GM12878 (cell line): Measurements from ENCODE around the gene SPDYC. TPM values are rescaled to one million over a fixed set of nuclear protein-coding genes. Genes with fewer than 3 reads are reported as not detected.

Experiments used
- ATAC-seq: fragments of 200-7000 bp; cut with Tn5 transposase; 3 replicates; pipeline ENCODE4 v1.9.1; 2020; ENCODE audit warnings: mild to moderate bottlenecking, moderate library complexity
- BruUV-seq: library from RNA; stranded (reverse); fragments of 400-500 nt; replicated peaks from 2 replicates; lab custom pipeline; 2021; lab: Mats Ljungman, UMichigan
- CTCF ChIA-PET: fragments of 300-600 bp; sonication (Branson Sonifier 250); formaldehyde crosslinking; extraction: SDS; loops from one replicate; lab custom pipeline; 2021; ENCODE audit warnings: inconsistent platforms; lab: Yijun Ruan, JAX
- POLR2A ChIA-PET: fragments of 350-600 bp; formaldehyde crosslinking; extraction: SDS; loops from one replicate; lab custom pipeline; 2021; ENCODE audit warnings: inconsistent platforms; lab: Charles Lee
- RAD21 ChIA-PET: fragments of 300-600 bp; sonication (Branson Sonifier 250); formaldehyde crosslinking; loops from one replicate; lab custom pipeline; 2023; ENCODE audit warnings: antibody characterized with exemption; ENCODE audit not compliant: unreplicated experiment; lab: Charles Lee
- SMC1A ChIA-PET: fragments of 300-600 bp; sonication (Branson Sonifier 250); formaldehyde crosslinking; loops from one replicate; lab custom pipeline; 2023; ENCODE audit not compliant: unreplicated experiment, uncharacterized antibody; lab: Charles Lee
- DNase-seq: peaks from one replicate; pipeline ENCODE4 v3.0.0-alpha.2; 2011; ENCODE audit warnings: low read depth, low spot score
- FAIRE-seq: peaks from 3 replicates; lab custom pipeline; 2011; peaks lifted over from hg19 to GRCh38; lab: Jason Lieb, UNC
- H2AFZ ChIP-seq: 2 replicates; pipeline ENCODE4 v1.6.0; 2011; ENCODE audit warnings: low read depth, low read length, control low read depth; ENCODE audit not compliant: control insufficient read depth
- H3K27ac ChIP-seq: 2 replicates; pipeline ENCODE4 v1.5.1; 2011; ENCODE audit warnings: control low read depth; ENCODE audit not compliant: control insufficient read depth, insufficient read depth
- H3K27me3 ChIP-seq, 2 experiments: replicated peaks in 1 of 2; 2 replicates each; pipeline versions ENCODE4 v1.6.0 to v1.6.1; 2011; ENCODE audit warnings: low read length in 1 of 2; ENCODE audit not compliant: control insufficient read depth in 2 of 2, insufficient read depth in 2 of 2
- H3K36me3 ChIP-seq, 2 experiments: 2 replicates each; pipeline ENCODE4 v1.5.1; 2011; ENCODE audit warnings: low read length in 1 of 2; ENCODE audit not compliant: control insufficient read depth in 2 of 2, insufficient read depth in 2 of 2
- H3K4me1 ChIP-seq: 2 replicates; pipeline ENCODE4 v1.6.1; 2011; ENCODE audit warnings: mild to moderate bottlenecking, low read length, moderate library complexity, mixed read lengths; ENCODE audit not compliant: control insufficient read depth, insufficient read depth
- H3K4me2 ChIP-seq: 2 replicates; pipeline ENCODE4 v1.6.0; 2011; ENCODE audit warnings: control low read depth; ENCODE audit not compliant: control insufficient read depth, insufficient read depth
- H3K4me3 ChIP-seq: fragments of 200-600 bp; sonication (generic); 2 replicates; pipeline ENCODE4 v1.5.1; 2016
- H3K79me2 ChIP-seq: 2 replicates; pipeline ENCODE4 v1.6.0; 2011; ENCODE audit warnings: low read length; ENCODE audit not compliant: control insufficient read depth, insufficient read depth
- H3K9ac ChIP-seq: 2 replicates; pipeline ENCODE4 v1.8.0; 2011; ENCODE audit warnings: low read length, control low read depth, mixed read lengths; ENCODE audit not compliant: control insufficient read depth, insufficient read depth
- H3K9me3 ChIP-seq: replicated peaks from 3 replicates; pipeline ENCODE4 v1.5.1; 2011; ENCODE audit warnings: mild to moderate bottlenecking, low read length; ENCODE audit not compliant: control insufficient read depth, insufficient read depth
- H4K20me1 ChIP-seq: 2 replicates; pipeline ENCODE4 v1.6.0; 2011; ENCODE audit not compliant: control insufficient read depth, insufficient read depth
- EGR1 ChIP-seq, 2 experiments: IDR thresholded peaks; 1 replicate in 1 of 2; 2 replicates in 1 of 2; pipeline ENCODE4 v1.6.1; 2011 to 2012; ENCODE audit warnings: low read depth in 2 of 2, low read length in 2 of 2, borderline replicate concordance in 1 of 2, mild to moderate bottlenecking in 1 of 2, moderate library complexity in 1 of 2
- ETV6 ChIP-seq, 2 experiments: fragments of 450-650 bp in 1 of 2; IDR thresholded peaks in 1 of 2; conservative IDR thresholded peaks in 1 of 2; 2 replicates each; pipeline ENCODE4 v1.6.1; 2014; ENCODE audit warnings: antibody characterized with exemption in 1 of 2, borderline replicate concordance in 1 of 2, low read depth in 1 of 2, mild to moderate bottlenecking in 1 of 2, moderate library complexity in 1 of 2
- GATAD2B ChIP-seq: fragments of 450-650 bp; conservative IDR thresholded peaks from 2 replicates; pipeline ENCODE4 v1.6.1; 2017; ENCODE audit warnings: low read depth, mild to moderate bottlenecking, moderate library complexity
- KDM1A ChIP-seq: fragments of 200-600 bp; sonication (generic); IDR thresholded peaks from 2 replicates; pipeline ENCODE4 v1.6.1; 2016; ENCODE audit warnings: borderline replicate concordance
- MYB ChIP-seq: fragments of 150-350 bp; IDR thresholded peaks from 2 replicates; pipeline ENCODE4 v1.6.1; 2014; ENCODE audit warnings: mild to moderate bottlenecking, low read depth, low read length, borderline replicate concordance
- PAX5 ChIP-seq: IDR thresholded peaks from 2 replicates; pipeline ENCODE4 v1.6.1; 2011; ENCODE audit warnings: low read depth, low read length, borderline replicate concordance
- PAX8 ChIP-seq: fragments of 450-650 bp; IDR thresholded peaks from 2 replicates; pipeline ENCODE4 v1.6.1; 2017; ENCODE audit warnings: mild to moderate bottlenecking, moderate library complexity
- RCOR1 ChIP-seq: conservative IDR thresholded peaks from 2 replicates; pipeline ENCODE4 v1.6.1; 2012; ENCODE audit warnings: low read depth, low read length, improper control_type of control experiment
- SP1 ChIP-seq: IDR thresholded peaks from one replicate; pipeline ENCODE4 v1.6.1; 2011; ENCODE audit warnings: low read depth, low read length
- STAT3 ChIP-seq: IDR thresholded peaks from 2 replicates; pipeline ENCODE4 v1.6.1; 2011; ENCODE audit warnings: low read depth, low read length, improper control_type of control experiment
- TBL1XR1 ChIP-seq: IDR thresholded peaks from 2 replicates; pipeline ENCODE4 v1.6.1; 2012; ENCODE audit warnings: low read depth, low read length, improper control_type of control experiment
- ZNF207 ChIP-seq: fragments of 450-650 bp; IDR thresholded peaks from 2 replicates; pipeline ENCODE4 v1.6.1; 2014; ENCODE audit warnings: antibody characterized with exemption, mild to moderate bottlenecking, borderline replicate concordance
- ZNF24 ChIP-seq: fragments of 450-650 bp; IDR thresholded peaks from 2 replicates; pipeline ENCODE4 v1.6.1; 2017; ENCODE audit warnings: antibody characterized with exemption, mild to moderate bottlenecking
- ZNF384 ChIP-seq: IDR thresholded peaks from 2 replicates; pipeline ENCODE4 v1.6.1; 2012; ENCODE audit warnings: low read depth, mild to moderate bottlenecking, low read length, improper control_type of control experiment, borderline replicate concordance
- WGBS: methylation state at CpG from one replicate; pipeline ENCODE4 v1.1.6; 2016; ENCODE audit warnings: low lambda C conversion rate; ENCODE audit not compliant: insufficient replicate concordance, insufficient coverage; ENCODE audit errors: missing lambda C conversion rate; 5-methylcytosine and 5-hydroxymethylcytosine counted together
- in situ Hi-C: fragments of 300-500 bp; cut with MboI; formaldehyde crosslinking; loops from 9 replicates; pipeline ENCODE4 v1.14.3; 2018; ENCODE audit warnings: mixed read lengths
- intact Hi-C: fragments of 100-400 bp; cut with micrococcal nuclease; formaldehyde crosslinking; loops from one replicate; pipeline ENCODE4 v1.14.2; 2022; ENCODE audit not compliant: unreplicated experiment
- polyA plus RNA-seq, 11 experiments: library from polyadenylated mRNA; depleted of rRNA in 4 of 11; unstranded in 6 of 11; stranded (reverse) in 5 of 11; fragments of >200 nt; fragmentation: Nextera tagmentation in 4 of 11; fragmentation: Illumina TruSeq in 1 of 11; extraction: Ambion mirVana in 4 of 11; extraction: Trizol in 1 of 11; gene quantifications; 1 replicate in 1 of 11; 2 replicates in 10 of 11; pipeline versions ENCODE4 v1.2.1 to v1.2.3, GENCODE V29; 2011 to 2016; ENCODE audit warnings: inconsistent platforms in 2 of 11, missing spikeins in 2 of 11, low read depth in 1 of 11
- total RNA-seq, 4 experiments: library from RNA; depleted of rRNA in 3 of 4; stranded (reverse); fragments of >200 nt in 3 of 4; fragmentation: Illumina TruSeq in 1 of 4; extraction: Trizol in 1 of 4; gene quantifications; 2 replicates each; pipeline versions ENCODE4 v1.2.1 to v1.2.3, GENCODE V29; 2013 to 2021
- TF ChIP-seq, protein P1 (sequence below): IDR thresholded peaks from 2 replicates; pipeline ENCODE4 v1.6.1; 2012; ENCODE audit warnings: low read depth, low read length, improper control_type of control experiment
- TF ChIP-seq, protein P2 (sequence below): fragments of 450-650 bp; IDR thresholded peaks from 2 replicates; pipeline ENCODE4 v1.6.1; 2016; ENCODE audit warnings: mild to moderate bottlenecking
- TF ChIP-seq, protein P3 (sequence below): fragments of 450-650 bp; IDR thresholded peaks from 2 replicates; pipeline ENCODE4 v1.6.1; 2018; ENCODE audit warnings: mild to moderate bottlenecking, low read depth, moderate library complexity; ENCODE audit not compliant: partially characterized antibody

SPDYC gene
- total and polyA plus RNA-seq, 10 of the 15 experiments (the other 5 are each of a cell fraction or from before 2014, with no cell fraction given): not detected

DNA sequence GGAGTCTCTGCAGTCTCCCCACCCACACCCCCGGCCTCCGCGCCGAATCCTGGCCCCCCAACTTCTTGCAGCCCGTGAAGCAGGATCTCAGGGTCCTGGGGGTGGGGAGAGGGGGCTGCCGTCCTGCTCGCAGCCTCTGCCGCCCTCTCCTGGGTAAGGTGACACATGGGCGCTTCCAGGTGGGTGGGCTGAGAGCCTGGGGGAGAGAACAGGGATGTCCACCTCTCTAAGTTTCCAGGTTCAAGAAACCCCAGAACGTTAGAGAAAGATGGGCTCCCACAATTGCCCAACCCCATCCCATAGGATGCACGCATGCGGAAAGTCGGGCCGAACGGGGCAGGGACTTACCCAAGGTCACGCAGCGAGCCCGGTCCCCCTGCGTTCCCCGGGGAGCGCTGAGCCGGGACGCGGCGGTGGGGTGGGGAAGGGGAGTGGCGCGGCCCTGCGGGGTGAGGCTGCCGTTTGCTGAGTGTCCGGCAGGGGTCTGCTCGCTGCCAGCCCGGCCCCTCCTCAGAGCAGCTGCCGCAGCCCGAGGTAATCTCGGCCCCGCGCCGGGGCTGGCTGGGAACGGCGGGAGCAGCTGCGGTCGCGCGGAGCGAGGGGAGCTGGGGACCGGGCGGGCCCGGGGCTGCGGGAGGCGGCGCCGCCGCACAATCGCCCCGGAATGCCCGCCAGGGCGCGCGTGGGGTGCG, 11.0 kb downstream of the SPDYC start:
- no TSS peak for BruUV-seq
- RAD21 ChIA-PET: interaction anchor here (0.8 to 4.6 kb wide), 13 partner anchors 45 to 333 kb away, joined by 3 to 59 read pairs (median 5); partner anchors contain the start of genes CDC42EP2, FAU, MRPL49 and POLA2
- Histone ChIP-seq H3K9ac (peak overlapping the region; percentile 78), H3K4me1 (peaks cover 6% of the 10 kb centered on the region; the same call in 1 of the 2 replicates), H3K36me3 (peaks cover 0 to 3% of the 10 kb centered on the region in 2 experiments; a peak in 1 of 4 replicates), H4K20me1 (no peaks in the 10 kb centered on the region), H2AFZ (peak overlapping the region; percentile 89), H3K27me3 (no peaks in the 10 kb centered on the region), H3K9me3 (no peaks in the 10 kb centered on the region), H3K27ac (peak overlapping the region; percentile 93), H3K4me2 (peak overlapping the region; percentile 82), H3K79me2 (peaks cover 26% of the 10 kb centered on the region), H3K4me3 (peak overlapping the region; percentile 100)
- DNase-seq (peak; percentile 19), FAIRE-seq (peak; percentile 56), ATAC-seq (peak; percentile 88)
- in situ Hi-C loops (no loop called here), intact Hi-C loops (loop anchor here (5.0 kb wide), 3 partner anchors 49 to 169 kb away; partner anchors contain the start of genes ARL2, SYVN1 and TM7SF2)
- CTCF ChIA-PET: interaction anchor here (0.5 to 5.6 kb wide), 35 partner anchors 10 to 336 kb away, joined by 3 to 93 read pairs (median 4); partner anchors contain the start of genes BATF2, CDC42BPG, FAU and MRPL49
- SMC1A ChIA-PET: interaction anchor here (0.7 to 3.7 kb wide), 13 partner anchors 11 to 291 kb away, joined by 3 to 27 read pairs (median 4); partner anchors contain the start of genes FAU, MRPL49, SPDYC and TM7SF2
- WGBS: under 1% methylated on average over 48 of the region's 60 CpGs
- POLR2A ChIA-PET: interaction anchor here (0.5 to 2.2 kb wide), 13 partner anchors 46 to 458 kb away, joined by 3 to 9 read pairs (median 4); partner anchors contain the start of genes ARL2, FAU, MRPL49 and NRXN2
- TF ChIP-seq MYB (no peak), PAX8 (no peak), KDM1A (no peak), GATAD2B (peak; percentile 94), ETV6 (conservative IDR thresholded peaks at IDR 0.05 in 1 of 2, IDR thresholded peaks at IDR 0.05 in 1 of 2; ENCODE audit: borderline replicate concordance in 1 of 2, low read depth in 1 of 2) (no peak), EGR1 (IDR thresholded peaks at IDR 0.05; ENCODE audit: borderline replicate concordance in 1 of 2, low read depth in 2 of 2, low read length in 2 of 2) (0 out of 3 replicates have a peak, but pooled peaks of 1 of the 2 experiments have one; percentile 38), RCOR1 (no peak), SP1 (peak; percentile 9), ZNF207 (0 out of 2 replicates have a peak, but pooled peaks have one; percentile 59), ZNF24 (no peak), TBL1XR1 (no peak), PAX5 (peak; percentile 62; the same call in 1 of the 2 replicates), STAT3 (no peak), ZNF384 (no peak)
- TF ChIP-seq, protein P1, sequence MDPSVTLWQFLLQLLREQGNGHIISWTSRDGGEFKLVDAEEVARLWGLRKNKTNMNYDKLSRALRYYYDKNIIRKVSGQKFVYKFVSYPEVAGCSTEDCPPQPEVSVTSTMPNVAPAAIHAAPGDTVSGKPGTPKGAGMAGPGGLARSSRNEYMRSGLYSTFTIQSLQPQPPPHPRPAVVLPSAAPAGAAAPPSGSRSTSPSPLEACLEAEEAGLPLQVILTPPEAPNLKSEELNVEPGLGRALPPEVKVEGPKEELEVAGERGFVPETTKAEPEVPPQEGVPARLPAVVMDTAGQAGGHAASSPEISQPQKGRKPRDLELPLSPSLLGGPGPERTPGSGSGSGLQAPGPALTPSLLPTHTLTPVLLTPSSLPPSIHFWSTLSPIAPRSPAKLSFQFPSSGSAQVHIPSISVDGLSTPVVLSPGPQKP: no peak
- TF ChIP-seq, protein P2, sequence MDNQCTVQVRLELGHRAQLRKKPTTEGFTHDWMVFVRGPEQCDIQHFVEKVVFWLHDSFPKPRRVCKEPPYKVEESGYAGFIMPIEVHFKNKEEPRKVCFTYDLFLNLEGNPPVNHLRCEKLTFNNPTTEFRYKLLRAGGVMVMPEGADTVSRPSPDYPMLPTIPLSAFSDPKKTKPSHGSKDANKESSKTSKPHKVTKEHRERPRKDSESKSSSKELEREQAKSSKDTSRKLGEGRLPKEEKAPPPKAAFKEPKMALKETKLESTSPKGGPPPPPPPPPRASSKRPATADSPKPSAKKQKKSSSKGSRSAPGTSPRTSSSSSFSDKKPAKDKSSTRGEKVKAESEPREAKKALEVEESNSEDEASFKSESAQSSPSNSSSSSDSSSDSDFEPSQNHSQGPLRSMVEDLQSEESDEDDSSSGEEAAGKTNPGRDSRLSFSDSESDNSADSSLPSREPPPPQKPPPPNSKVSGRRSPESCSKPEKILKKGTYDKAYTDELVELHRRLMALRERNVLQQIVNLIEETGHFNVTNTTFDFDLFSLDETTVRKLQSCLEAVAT: 0 out of 2 replicates have a peak, but pooled peaks have one; percentile 25
- TF ChIP-seq, protein P3, sequence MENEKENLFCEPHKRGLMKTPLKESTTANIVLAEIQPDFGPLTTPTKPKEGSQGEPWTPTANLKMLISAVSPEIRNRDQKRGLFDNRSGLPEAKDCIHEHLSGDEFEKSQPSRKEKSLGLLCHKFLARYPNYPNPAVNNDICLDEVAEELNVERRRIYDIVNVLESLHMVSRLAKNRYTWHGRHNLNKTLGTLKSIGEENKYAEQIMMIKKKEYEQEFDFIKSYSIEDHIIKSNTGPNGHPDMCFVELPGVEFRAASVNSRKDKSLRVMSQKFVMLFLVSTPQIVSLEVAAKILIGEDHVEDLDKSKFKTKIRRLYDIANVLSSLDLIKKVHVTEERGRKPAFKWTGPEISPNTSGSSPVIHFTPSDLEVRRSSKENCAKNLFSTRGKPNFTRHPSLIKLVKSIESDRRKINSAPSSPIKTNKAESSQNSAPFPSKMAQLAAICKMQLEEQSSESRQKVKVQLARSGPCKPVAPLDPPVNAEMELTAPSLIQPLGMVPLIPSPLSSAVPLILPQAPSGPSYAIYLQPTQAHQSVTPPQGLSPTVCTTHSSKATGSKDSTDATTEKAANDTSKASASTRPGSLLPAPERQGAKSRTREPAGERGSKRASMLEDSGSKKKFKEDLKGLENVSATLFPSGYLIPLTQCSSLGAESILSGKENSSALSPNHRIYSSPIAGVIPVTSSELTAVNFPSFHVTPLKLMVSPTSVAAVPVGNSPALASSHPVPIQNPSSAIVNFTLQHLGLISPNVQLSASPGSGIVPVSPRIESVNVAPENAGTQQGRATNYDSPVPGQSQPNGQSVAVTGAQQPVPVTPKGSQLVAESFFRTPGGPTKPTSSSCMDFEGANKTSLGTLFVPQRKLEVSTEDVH: no peak
